Activated CD8-positive, alpha-beta T cell treated with anti-CD3 and anti-CD28 coated beads for 36 hours (primary cell): ENCODE results near the gene RNF38. TPM values are rescaled to one million over a fixed set of nuclear protein-coding genes. Genes with fewer than 3 reads are reported as not detected.

Source experiments
- ATAC-seq: fragments of 200-7000 bp; cut with Tn5 transposase; one replicate; pipeline ENCODE4 v1.10.0; 2021; ENCODE audit warnings: mild to moderate bottlenecking, moderate library complexity
- CTCF ChIA-PET: fragments of 350-600 bp; sonication (Branson Sonifier 250); formaldehyde crosslinking; loops from one replicate; lab custom pipeline; 2021; ENCODE audit warnings: antibody characterized with exemption; lab: Charles Lee
- POLR2A ChIA-PET: fragments of 350-600 bp; sonication (Branson Sonifier 250); formaldehyde crosslinking; loops from one replicate; lab custom pipeline; 2021; ENCODE audit warnings: antibody characterized with exemption; lab: Charles Lee
- DNase-seq: peaks from one replicate; pipeline ENCODE4 v3.0.0-alpha.2; 2020
- H3K27ac Mint-ChIP-seq: one replicate; pipeline ENCODE4 v1.8.0; 2021; ENCODE audit warnings: mild to moderate bottlenecking, mixed read lengths
- H3K27me3 Mint-ChIP-seq: one replicate; pipeline ENCODE4 v1.8.0; 2021; ENCODE audit warnings: mixed read lengths
- H3K36me3 Mint-ChIP-seq: one replicate; pipeline ENCODE4 v1.8.0; 2021; ENCODE audit warnings: low read depth, mixed read lengths
- H3K4me1 Mint-ChIP-seq: one replicate; pipeline ENCODE4 v1.8.0; 2021; ENCODE audit warnings: low read depth, mixed read lengths
- H3K4me3 Mint-ChIP-seq: one replicate; pipeline ENCODE4 v1.8.0; 2021; ENCODE audit warnings: mild to moderate bottlenecking, moderate library complexity, mixed read lengths
- H3K9me3 Mint-ChIP-seq: one replicate; pipeline ENCODE4 v1.8.0; 2021; ENCODE audit warnings: mixed read lengths
- intact Hi-C: fragments of 100-400 bp; cut with micrococcal nuclease; formaldehyde crosslinking; loops from one replicate; pipeline ENCODE4 v1.10.0; 2022
- total RNA-seq, 2 experiments: library from RNA; stranded (reverse); gene quantifications; one replicate each; pipeline ENCODE4 v1.2.3, GENCODE V29; 2021
- TF ChIP-seq, protein P1 (sequence below): fragments of 200-600 bp; IDR thresholded peaks from one replicate; pipeline ENCODE4 v1.8.0; 2022; ENCODE audit warnings: antibody characterized with exemption, mild to moderate bottlenecking

The RNF38 gene
- total RNA-seq, 2 experiments from 2014 or later = 33.7 to 36.4 TPM

DNA sequence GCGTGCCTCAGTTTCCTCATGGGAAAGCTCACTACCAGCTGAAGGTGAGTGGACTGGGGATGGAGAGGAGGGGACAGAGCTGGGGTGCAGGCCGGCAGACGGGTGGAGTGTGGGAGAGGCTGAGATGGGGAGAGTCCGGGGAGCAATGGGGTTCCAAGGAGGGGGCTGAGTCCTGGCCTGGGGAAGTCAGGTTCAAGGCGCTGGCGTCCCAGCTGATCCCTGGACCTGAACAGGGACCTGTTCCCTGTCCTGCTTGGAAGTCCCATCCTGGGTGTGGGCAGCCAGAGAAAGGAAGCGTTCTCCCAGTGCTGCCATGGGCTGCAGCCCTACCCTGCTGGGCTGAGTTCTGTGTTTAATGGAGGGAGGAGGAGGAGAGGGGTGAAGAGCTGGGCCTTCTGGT is 80.9 kb downstream of the RNF38 start:
- intact Hi-C loops = no loop called here
- TF ChIP-seq, protein P1, sequence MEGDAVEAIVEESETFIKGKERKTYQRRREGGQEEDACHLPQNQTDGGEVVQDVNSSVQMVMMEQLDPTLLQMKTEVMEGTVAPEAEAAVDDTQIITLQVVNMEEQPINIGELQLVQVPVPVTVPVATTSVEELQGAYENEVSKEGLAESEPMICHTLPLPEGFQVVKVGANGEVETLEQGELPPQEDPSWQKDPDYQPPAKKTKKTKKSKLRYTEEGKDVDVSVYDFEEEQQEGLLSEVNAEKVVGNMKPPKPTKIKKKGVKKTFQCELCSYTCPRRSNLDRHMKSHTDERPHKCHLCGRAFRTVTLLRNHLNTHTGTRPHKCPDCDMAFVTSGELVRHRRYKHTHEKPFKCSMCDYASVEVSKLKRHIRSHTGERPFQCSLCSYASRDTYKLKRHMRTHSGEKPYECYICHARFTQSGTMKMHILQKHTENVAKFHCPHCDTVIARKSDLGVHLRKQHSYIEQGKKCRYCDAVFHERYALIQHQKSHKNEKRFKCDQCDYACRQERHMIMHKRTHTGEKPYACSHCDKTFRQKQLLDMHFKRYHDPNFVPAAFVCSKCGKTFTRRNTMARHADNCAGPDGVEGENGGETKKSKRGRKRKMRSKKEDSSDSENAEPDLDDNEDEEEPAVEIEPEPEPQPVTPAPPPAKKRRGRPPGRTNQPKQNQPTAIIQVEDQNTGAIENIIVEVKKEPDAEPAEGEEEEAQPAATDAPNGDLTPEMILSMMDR = no peak
- DNase-seq = no peak
- H3K4me3 Mint-ChIP-seq = no peak overlapping the region
- ChIA-PET CTCF (interaction anchor here (6.3 kb wide), 1 partner anchor 9 kb away, joined by 38 read pairs; no protein-coding TSS in a partner anchor), POLR2A (interaction anchor here (1.3 to 1.4 kb wide), 2 partner anchors 12 to 60 kb away, joined by 3 read pairs; no protein-coding TSS in a partner anchor)
- H3K27me3 Mint-ChIP-seq = peaks cover 5% of the 10 kb centered on the region
- no peaks in the 10 kb centered on the region for H3K9me3 Mint-ChIP-seq
- H3K27ac Mint-ChIP-seq = no peak overlapping the region
- H3K4me1 Mint-ChIP-seq = no peaks in the 10 kb centered on the region
- H3K36me3 Mint-ChIP-seq = no peaks in the 10 kb centered on the region
- ATAC-seq = no peak

- ChIA-PET POLR2A (interaction anchor here (0.8 to 1.4 kb wide), 3 partner anchors 12 to 59 kb away, joined by 3 read pairs; no protein-coding TSS in a partner anchor), CTCF (interaction anchor here (6.3 kb wide), 1 partner anchor 10 kb away, joined by 38 read pairs; no protein-coding TSS in a partner anchor)
- TF ChIP-seq, protein P1 = no peak
- Mint-ChIP-seq H3K36me3 (no peaks in the 10 kb centered on the region), H3K9me3 (no peaks in the 10 kb centered on the region), H3K4me1 (no peaks in the 10 kb centered on the region), H3K4me3 (no peak overlapping the region), H3K27ac (no peak overlapping the region), H3K27me3 (peaks cover 5% of the 10 kb centered on the region)
- no peak for ATAC-seq
- intact Hi-C loops = no loop called here
- no peak for DNase-seq
Measured at GRCh38 chr9:36318212-36318802, 81.8 kb downstream of the RNF38 start.

- Mint-ChIP-seq H3K4me3 (no peak overlapping the region), H3K27ac (no peak overlapping the region), H3K27me3 (peaks cover 5% of the 10 kb centered on the region), H3K4me1 (no peaks in the 10 kb centered on the region), H3K36me3 (no peaks in the 10 kb centered on the region), H3K9me3 (no peaks in the 10 kb centered on the region)
- intact Hi-C loops = no loop called here
- DNase-seq = no peak
- no peak for ATAC-seq
- TF ChIP-seq, protein P1 = no peak
- ChIA-PET POLR2A (interaction anchor here (0.8 to 1.4 kb wide), 2 partner anchors 11 to 13 kb away, joined by 3 read pairs; no protein-coding TSS in a partner anchor), CTCF (interaction anchor here (6.3 kb wide), 1 partner anchor 10 kb away, joined by 38 read pairs; no protein-coding TSS in a partner anchor)
Measured at GRCh38 chr9:36317766-36318165, 82.3 kb downstream of the RNF38 start.

- Mint-ChIP-seq H3K9me3 (no peaks in the 10 kb centered on the region), H3K27me3 (peaks cover 5% of the 10 kb centered on the region), H3K36me3 (no peaks in the 10 kb centered on the region), H3K4me3 (no peak overlapping the region), H3K4me1 (no peaks in the 10 kb centered on the region), H3K27ac (no peak overlapping the region)
- DNase-seq (no peak), ATAC-seq (no peak)
- CTCF ChIA-PET = interaction anchor here (6.3 kb wide), 1 partner anchor 11 kb away, joined by 38 read pairs; no protein-coding TSS in a partner anchor
- POLR2A ChIA-PET = interaction anchor here (0.8 to 1.4 kb wide), 2 partner anchors 10 to 12 kb away, joined by 3 to 4 read pairs; no protein-coding TSS in a partner anchor
- intact Hi-C loops = no loop called here
- TF ChIP-seq, protein P1 = no peak
Measured at GRCh38 chr9:36316611-36317317, 83.3 kb downstream of the RNF38 start.
